Measurements from ENCODE around the gene WBP2. TPM values are rescaled to one million over a fixed set of nuclear protein-coding genes. Genes with fewer than 3 reads are reported as not detected.
A peak's percentile ranks its signal among the peaks of the same experiment; 100 is the strongest.

The WBP2 gene
- polyA plus RNA-seq (2013, experiment 1 of 2; ENCODE audit: insufficient read length): 52.7 TPM
- 50.2 TPM for polyA plus RNA-seq (2013, experiment 2 of 2; ENCODE audit: insufficient read length)

DNA sequence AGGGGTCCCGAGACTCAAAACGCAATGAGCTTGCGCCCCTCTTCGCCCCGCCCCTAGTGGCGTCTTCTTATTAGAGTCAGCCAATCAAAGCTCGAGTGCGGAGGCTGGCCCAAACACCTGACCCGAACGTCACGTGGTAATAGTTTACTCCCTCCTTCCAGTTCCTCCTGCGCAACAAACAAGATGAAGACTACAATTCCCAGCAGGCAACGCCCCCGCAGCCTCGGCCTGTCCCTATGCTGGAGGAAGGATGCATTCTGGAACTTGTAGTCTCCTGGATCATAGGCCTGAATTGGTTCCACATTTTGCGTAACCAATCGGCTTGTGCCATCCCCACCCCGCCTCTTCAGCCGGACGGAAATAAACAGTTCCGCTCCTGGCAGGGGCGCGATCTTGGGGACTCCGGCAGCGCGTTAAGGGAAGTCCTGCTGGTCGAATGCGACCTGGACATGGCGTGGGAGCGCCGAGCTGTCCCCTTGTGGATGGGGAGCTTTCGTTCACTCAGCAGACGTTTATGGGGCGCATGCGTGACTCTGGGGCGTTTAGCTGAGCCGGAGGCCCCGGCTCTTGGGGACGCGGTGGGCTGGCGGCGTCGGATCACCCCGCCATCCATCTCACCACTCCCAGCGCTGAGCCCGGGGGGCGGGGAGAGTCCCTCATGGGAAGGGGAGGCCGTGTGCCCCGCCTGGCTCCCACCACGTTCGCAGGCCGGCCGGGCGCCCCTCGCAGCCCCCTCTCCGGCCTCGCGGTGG is at the start of gene WBP2:
Gene WBP2 (minus strand): TSS at position 26 of the 752 bp plus-strand sequence. CDS start 38 bp downstream, outside the sequence.
- peak; percentile 100 for DNase-seq

- no peak for DNase-seq
These were observed 47.3 kb upstream of the WBP2 start for GRCh38 chr17:75902406-75902805.

DNA sequence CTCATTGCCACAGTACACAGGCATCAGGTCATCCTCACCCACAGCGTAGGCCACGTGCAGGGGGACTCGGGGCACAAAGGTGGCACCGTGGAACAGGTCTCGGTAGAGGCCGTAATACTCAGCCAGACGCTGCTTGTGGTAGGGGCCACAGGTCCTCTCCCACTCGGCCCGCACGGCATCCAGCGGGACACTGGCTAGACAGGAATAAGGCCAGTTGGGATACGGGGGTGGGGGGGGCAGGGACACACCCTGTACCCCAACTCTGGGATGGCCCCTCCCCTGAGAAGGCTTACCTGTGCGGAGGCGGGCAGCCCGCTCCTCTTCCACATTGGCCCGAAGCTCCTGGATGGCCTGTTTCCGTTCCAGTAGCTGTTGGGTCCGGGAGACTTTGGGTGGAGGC is 46.6 kb upstream of the WBP2 start:
- DNase-seq: no peak

DNA sequence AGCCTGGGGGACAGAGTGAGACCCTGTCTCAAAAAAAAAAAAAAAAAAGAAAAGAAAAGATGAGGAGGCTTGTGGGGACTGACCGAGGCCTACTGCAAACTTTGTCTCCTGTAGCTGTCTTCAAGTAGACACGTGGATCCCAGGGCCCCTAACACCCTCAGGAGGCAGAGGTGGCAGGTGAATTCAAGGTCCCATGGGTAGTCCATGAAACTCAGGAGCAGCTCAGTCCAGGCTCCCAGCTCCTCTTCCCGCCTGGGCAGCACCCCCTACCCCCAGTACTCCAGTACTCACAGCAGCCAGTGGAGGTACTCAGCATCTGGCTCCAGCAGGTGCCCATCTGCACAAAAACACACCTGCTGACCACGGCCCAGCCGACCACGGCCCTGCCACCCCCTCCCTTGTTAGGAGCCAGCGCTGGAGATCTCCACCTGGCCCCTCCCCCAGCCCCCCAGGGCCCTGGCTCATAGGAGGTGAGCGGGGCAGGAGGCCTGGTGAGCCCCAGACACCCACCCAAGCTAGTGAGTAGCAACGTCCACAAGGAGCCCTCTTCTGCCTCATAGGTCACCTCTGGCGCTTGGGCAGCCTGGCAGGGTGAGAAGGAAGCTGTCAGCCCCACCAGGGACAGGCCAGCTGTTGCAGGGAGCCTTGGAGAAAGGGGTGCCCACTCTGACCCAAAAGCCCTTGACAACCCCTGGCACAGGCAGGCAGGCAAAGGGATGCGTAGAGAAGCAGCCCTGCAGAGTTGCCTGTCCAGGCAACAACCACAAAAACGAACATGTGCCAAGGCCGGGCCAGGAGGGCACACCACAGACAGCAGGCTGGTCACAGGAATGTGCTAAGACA is 45.8 kb upstream of the WBP2 start:
- DNase-seq: no peak

GRCh38 chr17:75899767-75900468 is 44.8 kb upstream of the WBP2 start:
- DNase-seq: no peak

DNA sequence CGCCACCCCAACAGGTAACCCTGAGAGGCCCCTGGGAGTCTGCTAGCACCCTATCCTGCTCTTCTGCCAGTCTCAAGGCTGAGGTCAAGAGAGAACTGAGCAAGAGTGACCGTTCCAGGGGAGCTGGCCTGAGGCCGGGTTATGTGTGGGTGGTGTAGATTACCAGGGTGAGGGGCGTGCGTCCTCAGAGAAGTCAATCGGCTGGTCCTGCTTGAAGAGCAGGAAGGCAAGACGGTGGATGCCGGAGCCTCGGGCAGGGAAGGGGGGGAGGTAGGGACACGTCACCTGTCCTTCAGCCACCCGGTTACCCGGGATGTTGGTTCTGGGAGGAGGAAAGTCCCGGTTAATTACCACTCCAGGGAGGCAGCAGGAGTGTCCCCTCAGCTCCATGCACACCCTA is 44.2 kb upstream of the WBP2 start:
- DNase-seq: no peak

- DNase-seq: no peak
These were observed 43.7 kb upstream of the WBP2 start for GRCh38 chr17:75898791-75899190.

DNA sequence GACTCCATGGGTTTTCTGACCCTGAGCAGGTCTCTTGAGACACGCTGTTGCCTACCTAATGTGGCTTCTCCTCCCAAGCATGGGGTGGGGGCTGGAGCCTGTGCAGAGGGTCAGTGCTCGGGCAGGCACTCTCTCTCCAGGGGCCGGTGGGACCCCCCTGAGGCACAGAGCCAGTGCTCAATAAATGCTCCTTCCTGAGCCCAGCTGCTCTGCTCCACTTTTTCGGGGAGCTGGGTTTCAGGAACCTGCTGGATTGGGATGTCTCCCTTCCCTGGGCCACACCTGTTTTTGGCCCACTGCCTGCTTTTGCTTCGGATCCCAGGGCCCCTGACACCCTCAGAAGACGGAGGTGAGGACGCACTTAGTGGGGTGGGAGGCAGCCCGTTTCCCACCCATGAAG is 42.9 kb upstream of the WBP2 start:
- DNase-seq: no peak

DNA sequence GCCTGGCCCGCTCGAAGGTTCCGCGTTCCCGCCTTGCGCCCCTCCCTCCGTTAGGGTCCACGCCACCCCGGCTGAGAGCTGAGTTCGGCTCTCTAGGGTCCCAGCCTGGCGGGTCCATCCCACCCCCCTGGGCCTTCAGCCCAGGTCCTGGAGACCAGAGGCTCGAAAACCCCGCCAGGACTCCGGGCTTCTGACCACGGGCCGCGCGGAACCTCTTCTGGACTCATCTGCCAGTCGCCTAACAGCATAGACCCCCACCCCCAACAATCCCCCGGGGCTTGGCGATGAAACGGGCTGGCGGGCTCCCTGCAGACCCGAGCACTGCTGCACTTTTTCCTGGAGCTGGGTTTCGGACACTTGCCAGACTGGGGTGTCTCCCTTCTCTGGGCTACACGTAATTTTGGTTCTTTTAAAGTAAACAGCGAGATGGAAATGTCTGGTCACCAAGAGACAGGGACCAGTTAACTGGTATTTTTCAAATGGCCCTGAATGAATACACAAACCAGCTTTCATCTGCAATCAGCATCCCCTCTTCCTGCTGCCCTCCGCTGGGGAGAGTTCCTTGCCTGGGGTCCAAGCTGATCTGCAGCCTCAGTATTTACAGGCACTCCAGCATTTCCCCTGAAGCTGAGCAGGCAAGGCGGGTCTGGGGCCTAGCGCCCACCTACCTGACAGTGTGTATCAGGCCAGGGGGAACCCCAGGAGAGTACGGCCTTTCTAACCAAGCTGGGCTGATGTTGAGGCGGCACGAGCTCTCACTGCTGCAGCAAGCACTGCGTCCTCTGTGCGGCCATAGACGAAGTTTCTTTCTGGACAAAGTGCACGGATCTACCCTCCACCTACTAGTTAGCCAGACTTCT is 42.3 kb upstream of the WBP2 start:
- DNase-seq: no peak

- DNase-seq: peak; percentile 77
These were observed 41.5 kb upstream of the WBP2 start, which contains the start of gene TRIM65 for GRCh38 chr17:75896415-75897159. TSS of gene TRIM65 (minus strand) at chr17:75896951. CDS start at chr17:75896937, 14 bp downstream.

DNA sequence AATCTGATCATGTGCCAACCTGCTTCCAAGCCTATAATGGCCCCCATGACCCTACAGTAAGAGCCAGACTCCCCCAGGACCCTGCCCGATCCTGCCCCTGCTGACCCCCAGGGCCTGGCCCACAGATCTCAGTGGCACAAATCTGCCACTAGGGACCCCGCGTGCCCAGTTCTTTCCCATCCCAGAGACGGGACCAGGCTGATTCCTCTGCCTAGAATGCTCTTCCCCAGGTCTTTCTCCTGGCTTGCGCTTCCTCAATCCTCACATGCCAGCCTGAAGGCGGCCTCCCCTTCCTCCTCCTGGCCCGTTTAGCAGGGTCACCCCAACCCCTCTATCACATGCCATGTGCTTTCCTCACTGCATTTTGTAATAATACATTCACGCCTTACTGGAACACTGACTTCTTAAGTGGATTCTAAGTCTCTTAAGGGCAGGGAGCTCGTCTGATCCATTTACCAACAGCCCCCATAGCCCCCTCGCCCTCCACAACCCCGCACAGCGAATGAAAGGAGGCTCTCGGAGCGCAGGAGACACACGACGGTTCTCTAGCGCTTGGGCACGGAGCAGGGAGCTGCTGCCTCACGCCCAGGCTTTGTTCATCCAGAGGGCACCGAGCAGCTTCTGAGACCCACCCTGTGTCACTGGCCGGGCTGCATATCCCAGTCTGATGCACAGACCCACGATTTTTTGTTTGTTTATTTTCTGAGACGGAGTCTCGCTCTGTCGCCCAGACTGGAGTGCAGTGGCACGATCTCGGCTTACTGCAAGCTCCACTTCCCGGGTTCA is 40.4 kb upstream of the WBP2 start:
- DNase-seq: peak; percentile 23

DNA sequence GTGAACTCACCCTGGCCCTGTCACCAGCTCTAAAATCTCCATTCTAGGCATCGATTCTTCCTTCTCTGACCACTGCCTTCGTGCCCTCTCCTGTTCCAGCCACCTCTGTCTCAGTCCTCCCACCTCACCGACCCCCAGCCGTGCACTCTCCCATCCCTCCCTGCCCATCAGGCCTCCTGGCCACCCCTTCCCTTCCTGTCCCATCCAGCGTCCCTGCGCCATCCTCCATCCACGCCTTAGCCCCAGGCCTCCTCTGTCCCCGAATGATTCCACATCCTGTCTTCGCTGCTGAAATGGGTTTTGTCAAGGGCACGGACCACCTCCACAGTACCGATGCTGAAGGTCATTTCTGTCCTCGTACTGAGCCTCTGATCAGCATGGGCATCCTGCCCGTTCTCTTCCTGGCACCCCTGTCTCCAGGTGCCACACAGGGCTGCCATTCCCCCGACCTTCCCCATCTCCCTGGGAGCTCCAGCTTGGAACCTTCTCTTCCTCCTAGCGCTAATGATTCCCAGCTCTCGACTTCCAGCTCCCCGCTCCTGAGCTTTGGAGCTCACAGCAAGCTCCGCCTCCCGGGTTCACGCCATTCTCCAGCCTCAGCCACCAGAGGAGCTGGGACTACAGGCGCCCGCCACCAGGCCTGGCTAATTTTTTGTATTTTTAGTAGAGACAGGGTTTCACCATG is 39.1 kb upstream of the WBP2 start:
- no peak for DNase-seq

- no peak for DNase-seq
These were observed 38.3 kb upstream of the WBP2 start for GRCh38 chr17:75893305-75894048.

- no peak for DNase-seq
These were observed 37.6 kb upstream of the WBP2 start for GRCh38 chr17:75892556-75893224.

- no peak for DNase-seq
These were observed 36.7 kb upstream of the WBP2 start for GRCh38 chr17:75891605-75892555.

GRCh38 chr17:75891022-75891604 is 36.0 kb upstream of the WBP2 start:
- no peak for DNase-seq

GRCh38 chr17:75889454-75889853 is 34.3 kb upstream of the WBP2 start:
- no peak for DNase-seq

Data from fibroblast of skin of abdomen (primary cell).